ENCODE data around the gene ARF5.
"Not testable (repeated sequence)": the region's sequence is repeated elsewhere in the genome, so short reads cannot be mapped to it uniquely, and the experiment has no call there.

Gene ARF5

DNA sequence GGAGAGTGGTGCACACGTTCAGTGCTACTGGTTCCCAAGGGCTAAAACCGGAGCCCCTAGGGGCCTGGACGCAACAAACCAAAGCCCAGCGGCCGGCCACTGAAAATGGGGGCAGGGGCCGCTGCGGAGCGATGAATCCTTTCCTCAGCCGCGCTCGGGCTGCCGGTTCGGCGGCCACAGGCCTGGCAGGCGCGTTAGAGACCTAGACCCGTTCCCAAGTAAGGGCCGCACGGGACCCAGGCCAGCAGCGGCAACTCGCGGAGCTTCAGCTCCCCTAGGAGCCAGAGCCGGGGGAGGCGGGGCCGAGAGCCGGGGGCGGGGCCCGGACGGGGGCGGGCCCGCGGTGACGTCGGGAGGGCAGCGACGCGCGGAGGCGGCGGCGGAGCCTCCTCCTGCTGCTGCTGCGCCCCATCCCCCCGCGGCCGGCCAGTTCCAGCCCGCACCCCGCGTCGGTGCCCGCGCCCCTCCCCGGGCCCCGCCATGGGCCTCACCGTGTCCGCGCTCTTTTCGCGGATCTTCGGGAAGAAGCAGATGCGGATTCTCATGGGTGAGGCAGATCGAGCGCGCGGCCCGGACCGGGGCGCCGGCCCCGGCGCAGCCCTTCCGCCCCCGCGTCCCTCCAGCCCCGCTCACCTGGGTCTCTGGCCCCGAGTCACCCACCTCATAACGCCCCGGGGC lies at the start of gene ARF5:
TSS of gene ARF5 (plus strand) at position 393 of the 678 bp plus-strand sequence. CDS start at position 481, 88 bp downstream.
- peak; percentile 3 to 93 (median 80) for DNase-seq

DNA sequence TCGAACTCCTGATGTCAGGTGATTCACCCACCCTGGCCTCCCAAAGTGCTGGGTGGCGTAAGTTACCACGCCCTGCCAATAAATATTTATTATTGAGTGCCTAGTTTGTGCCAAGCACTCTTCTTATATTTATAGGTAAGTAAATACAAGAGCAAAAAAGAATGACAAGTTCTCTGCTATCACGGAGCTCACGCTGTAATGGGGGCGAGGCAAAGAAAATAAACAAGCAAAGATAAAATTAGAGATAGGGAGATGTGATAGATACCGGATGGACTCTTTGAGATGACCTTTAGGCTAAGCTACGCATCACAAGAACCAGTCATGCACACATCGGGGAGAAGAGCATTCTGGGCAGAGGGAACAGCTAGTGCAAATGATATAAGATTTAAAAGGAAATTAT lies 49.1 kb upstream of the ARF5 start:
- no peak for DNase-seq

DNA sequence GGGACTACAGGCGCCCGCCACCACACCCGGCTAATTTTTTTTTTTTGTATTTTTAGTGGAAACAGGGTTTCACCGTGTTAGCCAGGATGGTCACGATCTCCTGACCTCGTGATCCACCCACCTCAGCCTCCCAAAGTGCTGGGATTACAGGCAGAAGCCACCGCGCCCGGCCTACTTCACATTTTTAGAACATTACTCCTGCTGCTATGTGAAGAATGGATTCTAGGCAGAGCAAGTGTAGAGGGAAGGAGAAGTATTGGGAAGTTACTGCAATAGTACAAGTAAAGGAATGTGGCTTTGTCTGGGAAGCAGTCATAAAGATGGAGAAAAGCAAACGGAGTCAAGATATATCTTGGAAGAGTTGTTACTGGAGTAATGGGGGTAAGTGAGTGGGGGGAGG lies 47.8 kb upstream of the ARF5 start:
- DNase-seq: not testable (repeated sequence)

DNA sequence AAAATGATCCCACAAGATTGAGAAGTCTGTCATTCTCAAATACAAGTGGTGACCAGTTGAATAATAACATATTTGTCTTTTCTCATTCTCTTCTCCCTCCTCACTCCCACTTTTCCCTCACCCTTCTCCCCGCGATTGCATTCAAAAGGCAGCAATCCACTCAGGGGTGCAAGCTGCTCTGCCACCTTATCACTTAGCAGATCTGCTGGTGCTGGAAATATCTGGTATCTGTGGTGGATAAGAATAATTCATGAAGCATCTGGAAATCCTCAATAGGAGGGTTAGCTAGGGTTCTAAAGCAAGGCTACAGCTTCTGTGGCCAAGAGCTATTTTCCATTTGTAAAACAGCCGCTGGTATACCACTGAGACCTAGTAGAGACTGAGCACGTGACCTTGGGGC lies 46.7 kb upstream of the ARF5 start:
- DNase-seq: no peak

DNA sequence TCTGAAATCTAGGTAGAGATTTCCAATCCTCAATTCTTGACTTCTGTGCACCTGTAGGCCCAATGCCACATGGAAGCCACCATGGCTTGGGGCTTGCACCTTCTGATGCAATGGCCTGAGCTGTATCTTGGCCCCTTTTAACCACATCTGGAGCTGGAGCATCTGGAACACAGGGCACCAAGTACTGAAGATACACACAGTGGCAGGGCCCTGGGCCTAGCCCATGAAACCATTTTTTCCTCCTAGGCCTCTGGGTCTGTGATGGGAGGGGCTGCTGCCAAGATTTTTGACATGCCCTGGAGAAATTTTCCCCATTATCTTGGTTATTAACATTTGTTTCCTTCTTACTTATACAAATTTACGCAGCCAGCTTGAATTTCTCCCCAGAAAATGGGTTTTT lies 41.9 kb upstream of the ARF5 start:
- no peak for DNase-seq

DNA sequence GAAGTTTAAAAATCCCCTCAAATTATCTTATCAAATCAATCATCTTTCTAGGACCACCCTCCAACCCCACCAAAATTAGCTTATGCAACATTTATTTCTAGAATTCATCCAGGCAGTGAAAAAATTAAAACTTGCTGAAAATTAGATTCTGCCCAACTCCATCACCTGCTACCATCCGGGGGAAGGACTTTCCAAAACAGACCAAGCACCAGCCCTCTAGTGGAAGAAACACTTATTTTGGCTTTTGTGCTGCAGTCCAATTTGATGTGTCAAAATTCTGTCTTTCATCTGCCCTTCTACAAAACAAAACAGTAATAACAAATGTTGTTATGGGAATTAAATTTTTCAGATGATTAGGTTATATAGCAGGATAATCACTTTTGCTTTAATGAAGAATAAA lies 38.0 kb upstream of the ARF5 start:
- DNase-seq: no peak

DNA sequence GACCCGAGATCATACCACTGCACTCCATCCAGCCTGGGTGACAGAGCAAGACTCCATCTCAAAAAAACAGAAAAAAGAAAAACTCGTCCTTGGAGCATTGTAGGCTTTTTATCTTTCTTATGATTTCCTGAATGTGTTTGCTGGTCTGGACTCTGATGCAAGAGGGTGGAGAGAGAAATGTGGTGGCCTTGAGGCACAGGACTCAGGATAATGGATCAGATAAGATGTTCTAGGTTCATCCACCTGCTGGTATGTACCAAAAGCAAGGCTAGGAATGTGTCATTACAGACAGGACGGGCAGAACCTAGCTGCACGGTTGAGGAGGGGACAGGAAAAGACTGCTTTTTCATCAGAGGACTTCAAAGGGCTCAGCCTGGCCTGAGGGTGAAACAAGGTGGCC lies 36.3 kb upstream of the ARF5 start:
- DNase-seq: no peak

DNA sequence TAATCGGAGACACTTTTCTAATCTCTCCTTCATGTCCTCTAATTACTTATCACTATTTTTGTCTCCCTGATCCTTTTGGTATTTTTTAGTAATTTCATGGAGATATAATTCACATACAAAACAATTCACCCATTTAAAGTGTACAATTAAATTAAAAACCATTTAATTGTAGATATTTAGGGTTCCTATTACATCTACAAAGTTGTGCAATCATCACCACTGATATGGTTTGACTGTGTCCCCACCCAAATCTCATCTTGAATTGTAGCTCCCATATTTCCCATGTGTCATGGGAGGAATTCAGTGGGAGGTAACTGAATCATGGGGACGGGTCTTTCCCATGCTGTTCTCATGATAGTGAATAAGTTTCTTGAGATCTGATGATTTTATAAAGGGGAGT lies 31.8 kb upstream of the ARF5 start:
- no peak for DNase-seq

DNA sequence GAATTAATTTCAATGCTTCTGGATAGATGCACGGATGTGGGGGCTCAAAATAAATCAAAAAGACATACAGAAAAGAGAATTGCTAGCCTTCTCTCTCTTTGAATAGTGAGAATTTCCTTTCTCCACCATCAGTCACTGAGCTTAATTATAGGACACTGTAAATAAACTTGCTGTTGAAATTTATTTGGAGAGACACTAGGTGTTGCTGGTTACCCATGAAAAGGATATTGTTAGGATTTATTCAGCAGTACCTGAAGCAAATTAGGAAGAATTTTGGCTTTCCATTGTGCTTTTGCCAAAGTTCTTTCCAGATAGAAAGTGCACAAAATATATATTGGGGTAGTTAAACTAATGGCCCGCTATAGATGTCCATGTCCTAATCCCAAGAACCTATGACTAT lies 30.4 kb upstream of the ARF5 start:
- DNase-seq: no peak

DNA sequence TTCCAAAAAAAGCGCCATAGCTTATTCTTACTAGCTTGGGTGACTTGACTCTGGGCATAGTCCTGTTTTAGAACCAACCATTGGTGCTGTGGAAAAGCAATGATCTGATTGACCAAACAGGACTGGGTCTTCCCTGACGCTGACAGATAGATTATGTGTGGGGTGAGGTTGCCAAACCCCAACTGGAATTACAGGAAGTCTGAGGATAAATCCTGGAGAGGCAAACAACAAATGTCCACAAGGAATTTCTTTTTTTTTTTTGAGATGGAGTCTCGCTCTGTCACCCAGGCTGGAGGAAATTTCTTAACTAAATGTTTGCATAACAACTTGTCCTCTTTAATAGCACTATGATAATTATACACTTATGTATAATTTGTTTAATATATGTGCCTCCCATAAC lies 22.0 kb upstream of the ARF5 start:
- DNase-seq: no peak

DNA sequence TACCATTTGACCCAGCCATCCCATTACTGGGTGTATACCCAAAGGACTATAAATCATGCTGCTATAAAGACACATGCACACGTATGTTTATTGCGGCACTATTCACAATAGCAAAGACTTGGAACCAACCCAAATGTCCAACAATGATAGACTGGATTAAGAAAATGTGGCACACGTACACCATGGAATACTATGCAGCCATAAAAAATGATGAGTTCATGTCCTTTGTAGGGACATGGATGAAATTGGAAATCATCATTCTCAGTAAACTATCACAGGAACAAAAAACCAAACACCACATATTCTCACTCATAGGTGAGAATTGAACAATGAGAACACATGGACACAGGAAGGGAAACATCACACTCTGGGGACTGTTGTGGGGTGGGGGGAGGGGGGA lies 20.2 kb upstream of the ARF5 start:
- DNase-seq: not testable (repeated sequence)

DNA sequence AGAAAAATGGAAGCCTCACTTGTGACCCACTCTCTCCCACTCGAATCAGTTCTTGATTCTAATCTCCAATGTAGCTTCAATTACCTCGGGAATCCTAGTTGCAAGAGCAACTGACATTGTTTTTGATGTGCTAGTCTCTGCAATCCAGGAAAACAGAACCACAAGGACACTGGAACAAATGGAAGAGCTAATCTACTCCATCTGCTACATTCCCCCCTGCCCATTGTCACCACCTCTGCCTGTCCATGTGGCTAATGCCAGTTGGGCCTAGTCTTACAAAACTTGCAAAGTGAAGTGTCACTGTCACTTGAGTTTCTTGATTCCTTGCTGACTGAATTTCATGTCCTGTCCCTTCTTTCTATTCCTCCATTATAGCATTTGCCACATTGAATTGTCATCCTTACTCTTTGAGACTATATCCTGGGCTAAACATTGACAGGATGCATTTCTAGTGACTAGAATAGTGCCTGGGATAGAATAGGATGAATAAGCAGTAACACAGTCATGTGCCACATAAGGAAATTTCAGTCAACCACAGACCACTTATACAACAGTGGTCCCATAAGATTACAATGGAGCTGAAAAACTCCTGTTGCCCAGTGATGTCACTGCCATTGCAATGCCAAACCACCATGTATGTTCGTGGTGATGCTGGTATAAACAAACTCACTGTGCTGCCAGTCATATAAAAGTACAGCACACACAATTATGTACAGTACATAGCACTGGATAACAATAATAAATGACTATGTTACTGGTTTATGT lies 16.3 kb upstream of the ARF5 start:
- DNase-seq: no peak

DNA sequence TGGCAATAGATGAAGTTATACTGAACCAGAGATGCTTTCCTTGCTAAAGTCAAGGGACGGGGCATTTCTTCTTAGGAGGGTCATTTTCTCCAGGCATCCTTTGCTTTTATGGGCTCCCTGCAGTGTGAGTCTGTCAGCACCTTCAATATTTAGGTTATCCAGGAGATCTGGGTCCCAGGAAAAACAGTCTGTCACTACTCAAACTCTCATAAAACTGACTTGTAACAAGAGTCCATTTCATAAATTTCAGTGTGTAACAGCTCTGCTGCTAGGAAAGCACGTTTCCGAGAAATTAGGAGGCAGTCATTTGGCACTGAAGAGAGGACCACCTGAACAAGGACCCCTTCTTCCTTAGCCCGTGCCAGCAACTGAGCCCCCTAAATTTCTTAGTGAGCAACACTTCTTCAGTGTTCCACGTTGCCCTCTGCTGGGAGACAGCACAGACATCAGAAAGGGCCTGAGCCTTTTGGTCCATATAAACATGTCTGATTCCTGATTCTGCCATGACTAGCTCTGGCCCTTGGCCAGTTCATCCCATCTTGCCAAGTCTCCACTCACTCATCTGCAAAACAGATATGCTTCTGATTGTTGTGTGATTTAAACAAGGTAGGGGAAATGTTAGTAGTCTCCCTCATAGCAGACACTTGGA lies 10.1 kb upstream of the ARF5 start:
- no peak for DNase-seq

DNA sequence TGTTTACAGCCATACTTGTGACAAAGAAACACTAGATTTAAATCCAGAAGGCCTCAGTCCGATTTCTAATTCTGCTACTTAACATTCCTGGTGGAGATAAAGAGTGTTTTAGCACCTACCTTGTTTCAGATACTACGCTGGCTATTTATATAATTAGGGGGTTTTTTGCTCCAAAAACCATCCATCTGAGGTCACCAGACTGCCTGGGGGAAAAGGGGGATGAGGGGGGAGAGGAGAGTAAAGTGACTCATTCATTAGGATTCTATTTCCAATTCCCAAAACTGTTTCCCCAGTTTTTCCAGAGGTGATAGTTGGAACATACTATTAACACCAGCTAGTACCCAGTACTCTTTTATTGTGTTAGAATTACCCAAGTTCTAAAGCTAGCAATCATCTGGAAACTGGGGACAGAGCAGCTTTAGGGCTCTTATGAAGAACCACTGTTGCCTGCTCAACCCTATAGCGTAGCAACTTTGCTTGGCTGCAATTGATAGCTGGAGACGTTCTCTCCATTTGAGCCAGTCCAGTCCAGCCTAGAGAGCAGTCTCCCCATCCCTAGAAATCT lies 9.4 kb upstream of the ARF5 start:
- no peak for DNase-seq

DNA sequence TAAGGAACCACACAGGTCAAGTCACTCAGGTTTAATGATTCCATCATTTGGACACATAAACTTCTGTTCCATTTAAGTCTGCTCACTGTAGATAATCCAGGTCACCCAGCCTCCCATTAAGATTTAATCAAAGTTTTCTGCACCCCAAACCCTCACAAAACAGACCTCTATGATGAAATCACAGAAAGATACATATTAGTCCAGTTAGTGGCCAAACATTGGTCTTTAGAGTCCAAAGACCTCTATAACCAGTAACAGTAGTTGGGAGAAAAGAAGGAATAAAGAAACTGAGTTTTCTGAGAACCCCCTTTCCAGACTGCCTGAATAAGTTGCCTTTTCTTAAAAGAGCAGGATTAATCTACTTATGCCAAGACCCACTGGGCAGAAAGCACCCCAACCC lies 7.6 kb upstream of the ARF5 start:
- DNase-seq: no peak

DNA sequence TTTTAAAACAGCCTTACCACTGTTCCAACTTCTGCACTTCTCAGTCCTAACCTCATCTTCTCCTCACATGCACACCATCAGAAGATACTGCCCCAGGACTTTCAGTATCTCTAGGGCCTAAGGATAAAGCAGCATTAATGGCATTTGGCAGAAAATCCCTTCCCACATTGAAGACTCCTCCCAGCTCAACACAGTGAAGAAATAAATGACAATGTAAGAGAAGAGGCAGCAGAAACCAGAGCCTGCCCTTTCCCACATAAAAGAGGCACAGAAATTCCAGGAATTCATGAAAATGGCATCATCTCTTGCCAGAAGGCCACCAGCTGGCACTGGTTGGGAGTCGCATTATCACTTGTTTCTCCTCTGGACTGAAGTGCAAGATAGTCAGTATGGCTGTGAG lies 6.5 kb upstream of the ARF5 start:
- no peak for DNase-seq

DNA sequence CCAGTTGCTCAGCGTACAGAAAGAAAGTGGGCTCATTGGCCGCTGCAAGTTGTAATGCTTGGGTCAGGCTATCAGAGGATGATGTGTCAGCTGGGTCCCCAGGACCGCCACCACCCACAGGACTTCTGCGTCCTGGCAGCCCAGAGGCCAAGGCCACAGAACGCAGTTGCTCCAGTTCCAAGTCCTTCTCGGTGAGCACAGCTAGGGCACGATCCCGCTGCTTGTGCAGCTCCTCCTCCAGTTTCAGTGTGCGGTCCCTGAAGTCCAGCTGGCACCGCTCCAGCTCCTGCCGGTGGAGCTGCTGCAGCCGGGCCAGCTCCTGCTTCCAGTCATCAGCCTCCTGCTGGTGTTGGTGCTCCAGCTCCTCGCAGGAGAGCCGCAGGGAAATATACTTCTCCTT lies 5.8 kb upstream of the ARF5 start:
- DNase-seq: peak in 29 of 56 donors; percentile 4 to 69 (median 27)

DNA sequence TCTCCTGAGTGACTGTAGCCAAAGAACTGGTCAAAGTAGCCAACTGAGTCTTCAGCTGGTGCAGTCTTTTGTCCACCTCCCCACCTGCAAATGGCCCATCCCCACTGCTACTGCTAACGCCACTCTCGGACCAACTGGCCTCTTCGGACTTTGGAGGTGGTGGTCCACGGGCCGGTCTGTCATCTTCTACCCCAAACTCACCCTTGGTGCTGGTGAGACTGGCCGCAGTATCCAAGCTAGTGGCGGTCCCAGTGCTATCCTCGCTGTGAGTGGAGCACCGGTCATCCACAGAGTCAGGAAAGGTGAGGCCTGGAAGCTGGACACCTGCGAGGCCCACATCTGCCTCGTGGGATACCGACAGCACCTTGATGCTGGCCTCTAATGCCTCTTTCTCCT lies 3.6 kb upstream of the ARF5 start:
- DNase-seq: no peak

DNA sequence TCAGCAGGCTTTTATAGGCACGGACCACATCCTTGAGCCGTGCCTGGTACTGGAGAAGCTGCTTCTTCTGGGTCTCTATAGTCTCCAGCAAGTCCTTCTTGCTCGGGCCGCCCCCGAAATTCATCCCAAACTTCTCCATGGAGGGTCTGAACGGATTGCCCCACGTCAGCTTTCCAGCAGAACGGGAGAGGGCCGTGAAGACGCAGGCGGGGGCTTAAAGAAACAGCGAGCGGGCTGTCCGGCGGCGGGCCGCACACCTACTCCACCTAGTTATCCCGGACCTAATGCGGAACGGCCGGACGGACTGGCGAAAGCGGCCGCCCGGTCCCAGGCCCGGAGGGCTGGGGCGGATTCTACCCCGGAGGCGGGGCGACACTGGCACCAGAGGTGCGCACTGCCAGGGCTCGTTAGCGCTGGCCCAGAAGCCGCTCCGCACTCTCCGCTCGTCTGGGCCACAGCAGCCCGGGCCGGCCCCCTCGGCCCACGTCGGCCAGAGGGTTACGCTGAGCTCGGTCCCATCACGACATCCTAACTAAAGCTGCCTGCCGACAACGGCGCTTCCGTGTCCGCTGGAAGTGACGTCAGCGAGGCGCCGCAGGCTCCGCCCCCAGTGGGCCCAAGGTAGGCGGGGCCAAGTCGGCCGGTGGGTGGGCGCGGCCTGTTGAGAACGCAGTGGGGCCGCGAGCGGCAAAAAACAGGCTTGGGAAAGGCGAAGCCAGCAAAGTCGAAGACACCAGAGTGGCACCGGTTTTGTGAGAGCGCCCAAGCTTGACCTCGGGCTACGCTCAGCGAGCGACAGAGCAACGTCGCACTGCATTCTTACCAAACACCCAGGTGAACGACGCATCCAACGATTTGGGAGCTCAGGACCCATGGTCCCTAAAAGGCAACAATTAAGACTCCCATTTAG lies 2.9 kb upstream of the ARF5 start, which contains the start of gene GCC1:
TSS of gene GCC1 (minus strand) at position 553 of the 910 bp plus-strand sequence. CDS start at position 139, 414 bp downstream.
- DNase-seq: peak; percentile 51 to 94 (median 84)

DNA sequence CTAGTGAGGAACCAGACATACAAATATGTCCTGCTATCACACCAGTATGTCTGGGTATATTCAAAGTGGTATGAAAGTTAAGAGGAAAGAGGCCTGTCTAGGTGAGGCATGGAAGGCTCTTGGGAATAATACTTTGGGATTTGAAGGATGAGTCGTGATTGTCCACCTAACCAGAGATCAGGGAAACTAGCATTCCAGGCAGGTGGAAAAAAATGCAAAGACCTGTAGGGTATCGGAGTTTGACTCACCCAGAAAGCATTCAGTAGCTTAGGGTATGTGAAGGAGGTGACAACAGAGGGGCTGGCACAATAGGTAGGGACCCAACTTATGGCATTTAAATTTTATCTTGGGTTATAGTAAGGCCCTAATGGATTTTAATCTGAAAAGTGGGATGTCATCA lies 1.9 kb upstream of the ARF5 start:
- DNase-seq: no peak

DNA sequence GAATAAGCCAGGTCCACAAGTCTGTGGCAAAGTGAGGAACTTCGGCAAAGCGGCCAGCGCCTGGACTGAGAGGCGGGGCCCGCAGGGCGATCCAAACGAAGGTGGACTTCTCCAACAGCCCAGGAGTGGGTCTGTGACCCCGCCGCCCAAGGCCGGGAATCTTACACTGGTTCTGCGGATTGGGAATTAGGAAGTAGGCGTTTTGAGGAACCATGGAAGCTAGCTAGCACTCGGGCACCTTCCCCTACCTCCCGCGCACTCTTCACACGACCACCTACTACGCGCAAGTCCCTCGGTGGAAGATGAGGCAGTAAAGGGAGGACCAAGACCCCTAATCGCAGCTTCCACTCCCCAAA lies 570 bp upstream of the ARF5 start:
- peak in 9 of 56 donors; percentile 10 to 52 (median 21) for DNase-seq
